Inflammatory macrophage treated with lipopolysaccharide for 4 hours (primary cell): ENCODE measurements around the gene GRM7.

ENCODE experiments used
- DNase-seq: peaks from one replicate; pipeline ENCODE4 v3.0.0-alpha.2; 2020

The GRM7 gene

GRCh38 chr3:7682822-7683229 lies 821.9 kb downstream of the GRM7 start:
- peak; percentile 97 for DNase-seq

- no peak for DNase-seq
Measured at GRCh38 chr3:7683426-7683825, 822.5 kb downstream of the GRM7 start.

GRCh38 chr3:7684182-7684715 lies 823.3 kb downstream of the GRM7 start:
- DNase-seq = peak; percentile 36

- DNase-seq = no peak
Measured at GRCh38 chr3:7687428-7688147, 826.7 kb downstream of the GRM7 start.

- DNase-seq = peak; percentile 55
Measured at GRCh38 chr3:7692866-7693265, 832.0 kb downstream of the GRM7 start.

GRCh38 chr3:7693976-7694375 lies 833.1 kb downstream of the GRM7 start:
- no peak for DNase-seq

GRCh38 chr3:7695049-7695448 lies 834.1 kb downstream of the GRM7 start:
- DNase-seq = no peak

GRCh38 chr3:7696320-7696719 lies 835.4 kb downstream of the GRM7 start:
- DNase-seq = no peak

GRCh38 chr3:7697548-7697947 lies 836.6 kb downstream of the GRM7 start:
- DNase-seq = no peak

GRCh38 chr3:7700539-7700938 lies 839.6 kb downstream of the GRM7 start:
- DNase-seq = no peak

- no peak for DNase-seq
Measured at GRCh38 chr3:7700977-7701376, 840.1 kb downstream of the GRM7 start.

GRCh38 chr3:7707187-7707586 lies 846.3 kb downstream of the GRM7 start:
- peak; percentile 97 for DNase-seq

GRCh38 chr3:7709376-7710082 lies 848.6 kb downstream of the GRM7 start:
- peak; percentile 86 for DNase-seq

- DNase-seq = no peak
Measured at GRCh38 chr3:7710284-7710683, 849.4 kb downstream of the GRM7 start.

GRCh38 chr3:7713724-7714123 lies 852.8 kb downstream of the GRM7 start:
- peak; percentile 10 for DNase-seq

GRCh38 chr3:7720649-7721297 lies 859.9 kb downstream of the GRM7 start:
- no peak for DNase-seq

GRCh38 chr3:7721869-7722268 lies 861.0 kb downstream of the GRM7 start:
- no peak for DNase-seq

- DNase-seq = no peak
Measured at GRCh38 chr3:7728566-7729519, 867.9 kb downstream of the GRM7 start.

GRCh38 chr3:7733933-7734332 lies 873.0 kb downstream of the GRM7 start:
- DNase-seq = no peak

- no peak for DNase-seq
Measured at GRCh38 chr3:7734456-7734855, 873.5 kb downstream of the GRM7 start.

GRCh38 chr3:7737263-7737662 lies 876.3 kb downstream of the GRM7 start:
- no peak for DNase-seq

- no peak for DNase-seq
Measured at GRCh38 chr3:7739754-7740153, 878.8 kb downstream of the GRM7 start.

GRCh38 chr3:7740458-7740857 lies 879.5 kb downstream of the GRM7 start:
- no peak for DNase-seq
